Stimulated activated effector memory CD8-positive, alpha-beta T cell treated with anti-CD3 and anti-CD28 coated beads, Interleukin-12 subunit alpha, Interleukin-12 subunit beta, amount 100 ng/mL, for 72 hours (primary cell): Measurements from ENCODE around the gene FAM53A.
"Not testable (repeated sequence)": the region's sequence is repeated elsewhere in the genome, so short reads cannot be mapped to it uniquely, and the experiment has no call there.

Source experiments
- ATAC-seq: fragments of 150-1000 bp; cut with Tn5 transposase; 2 replicates; pipeline ENCODE4 v1.10.0; 2021
- DNase-seq, 2 donors: peaks; one replicate each; pipeline ENCODE4 v3.0.0; 2021 to 2022; ENCODE audit warnings: low spot score in 2 of 2
- H3K27ac Mint-ChIP-seq: one replicate; pipeline ENCODE4 v1.8.0; 2022; ENCODE audit warnings: mild to moderate bottlenecking, mixed read lengths
- H3K36me3 Mint-ChIP-seq: one replicate; pipeline ENCODE4 v1.8.0; 2022; ENCODE audit warnings: mild to moderate bottlenecking, mixed read lengths
- H3K4me1 Mint-ChIP-seq: one replicate; pipeline ENCODE4 v1.8.0; 2022; ENCODE audit warnings: mixed read lengths
- H3K4me3 Mint-ChIP-seq: one replicate; pipeline ENCODE4 v1.8.0; 2022; ENCODE audit warnings: mild to moderate bottlenecking, mixed read lengths
- H3K9me3 Mint-ChIP-seq: one replicate; pipeline ENCODE4 v1.8.0; 2022; ENCODE audit warnings: mixed read lengths

The FAM53A gene

GRCh38 chr4:1643971-1644735, 40.0 kb downstream of the FAM53A start:
- DNase-seq (no peak), ATAC-seq (no peak)
- H3K4me1 Mint-ChIP-seq: peaks cover 7% of the 10 kb centered on the region
- no peaks in the 10 kb centered on the region for H3K9me3 Mint-ChIP-seq
- H3K4me3 Mint-ChIP-seq: no peak overlapping the region
- H3K36me3 Mint-ChIP-seq: no peaks in the 10 kb centered on the region
- H3K27ac Mint-ChIP-seq: no peak overlapping the region

DNA sequence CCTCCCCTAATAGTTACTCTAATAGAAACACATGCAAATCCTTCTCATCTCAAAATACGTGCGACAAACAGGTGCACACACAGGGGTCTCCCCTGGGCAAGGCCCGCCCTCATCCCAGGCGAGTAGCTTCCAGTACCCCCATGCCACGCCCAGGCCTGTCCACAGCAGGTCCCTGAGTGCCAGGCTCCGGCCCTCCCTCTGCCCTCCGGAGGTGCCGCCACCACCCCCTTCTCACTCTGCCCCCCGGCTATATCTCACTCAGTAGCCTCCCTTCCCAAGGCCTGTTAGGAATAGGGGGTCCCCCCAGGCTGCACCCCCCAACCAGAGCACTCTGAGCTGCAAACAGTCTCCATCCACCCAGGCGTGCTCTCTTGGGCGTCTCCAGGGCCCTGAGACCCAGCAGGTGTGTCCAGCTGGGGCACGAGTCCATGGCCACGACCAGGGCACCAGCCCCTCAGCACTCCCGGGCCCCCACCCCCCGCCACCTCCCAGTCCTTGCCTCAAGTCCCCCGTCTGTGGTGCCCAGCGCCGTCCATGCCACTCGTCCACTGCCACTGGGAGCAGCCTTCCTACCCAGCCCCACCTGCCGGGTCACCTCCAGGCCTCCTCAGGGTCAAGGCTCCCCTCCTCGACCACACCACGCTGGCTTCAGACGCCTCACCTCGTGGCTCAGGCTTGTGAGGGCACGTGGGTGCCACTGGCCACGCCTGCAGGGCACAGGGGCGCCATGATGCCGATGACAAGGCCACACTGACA, 41.7 kb downstream of the FAM53A start:
- Mint-ChIP-seq H3K36me3 (no peaks in the 10 kb centered on the region), H3K4me1 (peaks cover 2% of the 10 kb centered on the region), H3K4me3 (no peak overlapping the region), H3K9me3 (no peaks in the 10 kb centered on the region), H3K27ac (no peak overlapping the region)
- DNase-seq (no peak), ATAC-seq (no peak)

DNA sequence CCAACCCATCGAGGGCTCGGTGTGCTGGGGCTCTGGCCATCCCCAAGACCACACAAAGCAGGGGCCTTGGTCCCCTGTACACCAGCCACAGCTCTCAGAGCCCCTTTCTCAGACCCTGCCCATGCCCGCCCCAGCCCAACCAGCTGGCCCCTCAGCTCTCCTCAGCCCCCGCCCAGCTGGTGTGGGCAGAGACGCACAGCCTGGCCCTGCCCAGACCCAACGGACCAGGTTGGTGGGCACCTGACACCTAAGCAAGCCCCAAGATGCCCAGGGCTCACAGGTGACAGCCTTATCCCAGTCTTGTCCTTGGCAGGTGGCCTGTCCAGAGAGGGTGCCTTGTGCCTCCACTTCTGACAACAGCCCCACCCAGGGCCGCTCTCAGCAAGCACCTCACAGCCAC, 42.4 kb downstream of the FAM53A start:
- Mint-ChIP-seq H3K9me3 (no peaks in the 10 kb centered on the region), H3K27ac (no peak overlapping the region), H3K4me1 (no peaks in the 10 kb centered on the region), H3K4me3 (no peak overlapping the region), H3K36me3 (no peaks in the 10 kb centered on the region)
- no peak for ATAC-seq
- no peak for DNase-seq

- H3K36me3 Mint-ChIP-seq, H3K9me3 Mint-ChIP-seq, DNase-seq, ATAC-seq, H3K4me3 Mint-ChIP-seq, H3K27ac Mint-ChIP-seq, H3K4me1 Mint-ChIP-seq: not testable (repeated sequence)
Measured at GRCh38 chr4:1640716-1641503, 43.2 kb downstream of the FAM53A start.

- ATAC-seq: no peak
- no peaks in the 10 kb centered on the region for H3K36me3 Mint-ChIP-seq
Measured at GRCh38 chr4:1640190-1640589, 43.9 kb downstream of the FAM53A start.

GRCh38 chr4:1639299-1639868, 44.7 kb downstream of the FAM53A start:
- Mint-ChIP-seq H3K36me3 (no peaks in the 10 kb centered on the region), H3K27ac (no peak overlapping the region), H3K4me1 (no peaks in the 10 kb centered on the region), H3K4me3 (no peak overlapping the region), H3K9me3 (no peaks in the 10 kb centered on the region)
- DNase-seq (no peak), ATAC-seq (no peak)

More at GRCh38 chr4:1640190-1640589, 43.9 kb downstream of the FAM53A start:
- H3K9me3 Mint-ChIP-seq: no peaks in the 10 kb centered on the region
- no peak overlapping the region for H3K4me3 Mint-ChIP-seq
- no peaks in the 10 kb centered on the region for H3K4me1 Mint-ChIP-seq
- H3K27ac Mint-ChIP-seq: no peak overlapping the region
- DNase-seq: no peak

DNA sequence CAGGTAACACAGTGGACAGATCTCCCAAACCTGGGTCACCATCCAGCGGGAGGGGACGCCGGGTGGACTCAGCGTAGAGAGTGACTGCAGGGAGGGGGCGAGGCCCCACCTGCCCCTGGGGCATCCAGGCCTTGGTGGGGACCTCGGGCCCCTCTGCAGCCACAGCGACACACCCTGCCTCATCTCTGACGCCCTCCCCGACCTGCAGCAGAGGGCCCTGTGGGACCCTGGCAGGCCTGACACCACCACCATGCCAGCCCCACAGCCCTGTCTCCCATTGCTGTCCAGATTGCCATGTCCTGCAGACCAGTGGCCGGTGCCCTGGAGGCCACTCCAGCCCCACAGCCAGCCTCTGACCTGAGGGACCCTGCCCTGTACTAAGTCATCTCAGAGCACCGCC, 45.2 kb downstream of the FAM53A start:
- no peak overlapping the region for H3K27ac Mint-ChIP-seq
- ATAC-seq (no peak), DNase-seq (no peak)
- no peaks in the 10 kb centered on the region for H3K36me3 Mint-ChIP-seq
- H3K9me3 Mint-ChIP-seq: no peaks in the 10 kb centered on the region
- no peaks in the 10 kb centered on the region for H3K4me1 Mint-ChIP-seq
- H3K4me3 Mint-ChIP-seq: no peak overlapping the region

DNA sequence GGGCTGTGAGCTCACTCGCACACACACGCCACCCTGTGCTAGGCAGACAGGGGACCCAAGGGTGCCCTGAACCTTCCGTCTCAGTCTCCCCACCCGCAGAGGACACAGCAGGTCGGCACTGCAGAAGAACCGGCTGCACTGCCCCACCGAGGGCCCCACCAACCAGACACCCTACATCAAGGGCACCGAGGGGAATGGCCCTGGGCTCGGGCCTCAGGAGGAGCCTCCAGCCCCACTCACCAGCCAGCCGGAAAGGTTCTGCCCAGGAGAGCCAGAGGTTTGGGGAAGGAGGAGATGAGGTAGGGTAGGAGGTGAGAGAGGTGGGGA, 45.9 kb downstream of the FAM53A start:
- Mint-ChIP-seq H3K4me3 (no peak overlapping the region), H3K27ac (no peak overlapping the region), H3K36me3 (no peaks in the 10 kb centered on the region), H3K4me1 (no peaks in the 10 kb centered on the region), H3K9me3 (no peaks in the 10 kb centered on the region)
- DNase-seq (no peak), ATAC-seq (no peak)

DNA sequence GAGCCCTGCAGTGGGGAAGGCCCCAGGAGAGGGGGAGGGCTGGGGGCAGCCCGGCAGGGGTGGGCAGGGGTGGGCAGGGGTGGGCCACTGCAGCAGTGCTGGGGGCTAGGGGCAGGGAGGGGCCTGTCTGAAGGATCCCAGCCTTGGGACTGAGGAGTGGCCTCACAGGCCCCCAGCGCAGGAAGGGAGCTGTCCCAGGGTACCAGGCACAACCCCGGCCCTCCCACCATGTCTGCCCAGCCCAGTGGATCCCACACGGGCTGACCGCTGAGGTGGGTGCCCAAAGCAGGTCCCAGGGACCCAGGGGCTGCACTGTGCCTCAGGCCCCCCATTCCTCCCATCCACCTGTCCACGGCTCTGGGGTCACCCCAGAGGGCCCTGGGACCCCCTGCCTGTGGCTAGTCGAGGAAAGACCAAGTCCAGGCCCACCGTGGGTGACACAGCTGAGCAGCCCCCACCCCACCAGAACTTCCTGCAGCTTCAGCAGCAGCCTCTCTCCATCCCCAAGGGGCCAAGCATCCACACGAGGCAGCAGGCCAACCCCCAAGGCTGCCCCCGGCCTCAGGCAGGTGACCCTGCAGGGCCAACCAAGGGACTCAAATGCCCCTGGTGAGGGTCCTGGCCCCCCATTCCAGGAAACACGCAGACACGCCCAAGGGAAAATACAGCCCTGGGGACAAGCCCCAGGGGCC, 46.4 kb downstream of the FAM53A start:
- no peak overlapping the region for H3K27ac Mint-ChIP-seq
- no peak for DNase-seq
- H3K9me3 Mint-ChIP-seq: no peaks in the 10 kb centered on the region
- H3K36me3 Mint-ChIP-seq: no peaks in the 10 kb centered on the region
- ATAC-seq: no peak
- no peak overlapping the region for H3K4me3 Mint-ChIP-seq
- H3K4me1 Mint-ChIP-seq: no peaks in the 10 kb centered on the region

DNA sequence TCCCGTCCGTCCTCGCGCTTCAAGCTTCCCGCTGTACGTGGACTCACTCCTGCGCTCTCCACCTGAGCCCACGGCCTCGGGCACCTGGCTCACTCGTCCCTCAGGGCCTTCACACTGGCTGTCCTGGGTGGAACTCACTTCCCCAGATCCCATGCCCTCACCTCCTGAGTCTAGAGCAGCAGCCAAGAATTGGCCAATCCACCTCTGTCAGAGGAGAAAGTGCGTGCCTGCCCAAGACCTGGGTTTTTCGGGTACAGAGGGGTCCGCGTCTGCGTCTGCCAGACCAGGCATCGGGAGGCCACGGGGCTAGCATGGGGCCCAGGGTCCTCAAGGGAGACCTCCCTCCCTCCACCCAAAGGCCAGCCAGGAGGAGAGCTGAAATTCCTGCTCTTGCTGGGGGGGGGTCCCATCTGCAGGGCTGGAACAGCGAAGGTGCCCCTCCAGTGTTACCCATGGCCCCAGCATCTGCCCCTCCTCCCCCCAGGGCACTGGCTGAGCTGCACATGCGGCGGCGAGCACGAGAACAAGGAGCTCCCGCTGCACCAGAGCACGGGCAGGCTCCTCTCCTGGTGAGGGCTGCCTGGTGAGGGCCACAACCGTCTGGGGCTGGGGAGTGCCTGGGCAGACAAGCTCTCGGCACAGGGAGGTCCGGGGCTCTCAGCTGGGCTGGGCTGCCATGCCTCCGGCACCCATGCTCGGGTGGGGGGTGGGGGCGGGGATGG, 47.5 kb downstream of the FAM53A start:
- ATAC-seq (no peak), DNase-seq (no peak)
- Mint-ChIP-seq H3K36me3 (no peaks in the 10 kb centered on the region), H3K4me3 (no peak overlapping the region), H3K27ac (no peak overlapping the region), H3K9me3 (no peaks in the 10 kb centered on the region), H3K4me1 (no peaks in the 10 kb centered on the region)

DNA sequence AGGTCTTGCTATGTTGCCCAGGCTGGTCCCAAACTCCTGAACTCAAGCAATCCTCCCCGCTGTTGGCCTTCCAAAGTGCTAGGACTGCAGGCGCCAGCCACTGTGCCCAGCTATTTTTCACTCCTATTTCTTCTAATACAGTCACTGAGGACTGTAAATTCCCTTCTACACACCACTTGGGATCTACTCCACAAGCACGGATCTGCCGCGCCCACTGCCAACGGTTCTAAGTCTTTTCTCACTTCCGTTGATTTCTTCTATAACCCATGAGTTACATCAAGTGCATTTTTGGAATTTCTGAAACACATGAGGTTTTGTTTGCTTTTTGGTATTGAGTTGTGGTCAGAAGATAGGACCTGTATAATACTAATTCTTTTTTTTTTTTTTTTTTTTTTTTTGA, 48.6 kb downstream of the FAM53A start:
- DNase-seq: no peak
- H3K36me3 Mint-ChIP-seq: no peaks in the 10 kb centered on the region
- H3K9me3 Mint-ChIP-seq: no peaks in the 10 kb centered on the region

DNA sequence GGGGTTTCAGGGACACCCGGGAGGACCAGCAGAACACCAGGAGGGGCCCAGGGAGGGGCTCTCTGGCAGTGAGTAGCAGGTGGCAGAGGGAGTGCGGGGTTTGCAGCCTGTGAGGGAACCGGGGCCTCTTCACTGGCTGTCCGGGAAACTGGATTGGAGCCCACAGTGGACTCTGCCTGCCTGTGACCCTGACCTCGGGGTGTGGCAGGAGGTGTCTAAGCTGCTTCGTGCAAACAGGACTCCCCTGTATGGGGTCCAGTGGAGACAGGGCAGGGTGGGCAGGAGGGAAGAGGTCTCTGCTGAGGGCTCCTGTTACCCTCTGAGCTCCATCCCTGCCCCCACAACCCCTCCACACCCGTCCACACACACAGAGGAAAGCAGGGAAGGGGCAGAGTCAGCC, 50.1 kb downstream of the FAM53A start:
- Mint-ChIP-seq H3K27ac (no peak overlapping the region), H3K36me3 (no peaks in the 10 kb centered on the region), H3K9me3 (no peaks in the 10 kb centered on the region), H3K4me3 (no peak overlapping the region), H3K4me1 (no peaks in the 10 kb centered on the region)
- DNase-seq: no peak
- no peak for ATAC-seq

More for the DNA sequence above, 48.6 kb downstream of the FAM53A start:
- H3K4me1 Mint-ChIP-seq: no peaks in the 10 kb centered on the region
- H3K27ac Mint-ChIP-seq: no peak overlapping the region
- no peak overlapping the region for H3K4me3 Mint-ChIP-seq
- ATAC-seq: no peak

DNA sequence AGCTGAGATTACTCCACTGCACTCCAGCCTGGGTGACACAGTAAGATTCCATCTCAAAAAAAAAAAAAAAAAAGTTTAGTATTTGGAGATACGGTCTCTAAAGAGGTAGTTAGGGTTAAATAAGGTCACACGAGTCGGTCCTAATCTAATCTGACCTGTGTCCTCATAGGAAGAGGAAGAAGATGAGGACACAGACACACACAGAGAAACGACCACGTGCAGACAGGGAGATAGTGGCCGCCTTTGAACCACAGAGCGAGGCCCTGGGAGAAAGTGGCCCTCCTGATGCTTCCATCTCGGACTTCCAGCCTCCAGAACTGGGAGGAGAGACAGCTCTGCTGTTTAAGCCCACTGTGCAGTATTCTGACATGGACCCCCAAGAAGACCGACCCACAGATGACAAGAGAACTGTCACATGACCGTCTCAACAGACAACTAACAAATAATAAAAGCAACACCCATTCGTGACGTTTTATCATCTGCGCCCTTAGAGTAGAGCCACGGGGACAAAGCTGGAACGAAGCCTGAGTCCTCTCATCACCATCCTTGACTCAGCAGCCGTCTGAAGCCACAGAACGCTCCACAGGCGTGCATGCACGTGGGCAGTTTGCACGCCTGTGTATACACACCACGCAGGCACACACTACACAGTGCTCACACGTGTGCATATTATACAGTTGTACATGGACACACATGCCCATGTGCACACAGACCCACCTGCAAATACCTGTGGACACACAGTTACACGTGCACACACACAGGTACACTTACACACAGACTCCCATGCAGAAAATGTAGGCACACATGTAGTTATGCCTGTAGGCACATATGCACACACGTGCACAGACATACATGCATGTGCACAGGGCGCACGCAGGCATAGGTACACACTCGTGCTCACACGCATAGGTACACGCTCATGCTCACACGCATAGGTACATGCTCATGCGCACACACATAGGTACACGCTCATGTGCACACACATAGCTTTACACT, 51.7 kb downstream of the FAM53A start:
- H3K4me1 Mint-ChIP-seq: no peaks in the 10 kb centered on the region
- no peaks in the 10 kb centered on the region for H3K9me3 Mint-ChIP-seq
- ATAC-seq (no peak), DNase-seq (no peak)
- no peaks in the 10 kb centered on the region for H3K36me3 Mint-ChIP-seq
- H3K4me3 Mint-ChIP-seq: no peak overlapping the region
- no peak overlapping the region for H3K27ac Mint-ChIP-seq
